ENCODE data around the gene LDHD. TPM values are rescaled to one million over a fixed set of nuclear protein-coding genes. Genes with fewer than 3 reads are reported as not detected.

LDHD gene
- total RNA-seq, 1 donor, result 0.18 TPM

- DNase-seq (ENCODE audit: low read depth), result no peak
- no peak for TF ChIP-seq CTCF (IDR thresholded peaks at IDR 0.05; ENCODE audit: insufficient read depth, low read length)
- no peak overlapping the region for H3K4me3 ChIP-seq (ENCODE audit: low read depth, low read length)
These were observed 1.4 kb downstream of the LDHD start for GRCh38 chr16:75114946-75115825.

GRCh38 chr16:75114179-75114945, 2.2 kb downstream of the LDHD start:
- H3K4me3 ChIP-seq (ENCODE audit: low read depth, low read length), result no peak overlapping the region
- DNase-seq (ENCODE audit: low read depth), result no peak
- no peak for TF ChIP-seq CTCF (IDR thresholded peaks at IDR 0.05; ENCODE audit: insufficient read depth, low read length)

- DNase-seq (ENCODE audit: low read depth), result no peak
- H3K4me3 ChIP-seq (ENCODE audit: low read depth, low read length), result no peak overlapping the region
- TF ChIP-seq CTCF (IDR thresholded peaks at IDR 0.05; ENCODE audit: insufficient read depth, low read length), result no peak
These were observed 2.9 kb downstream of the LDHD start for GRCh38 chr16:75113541-75114121.

- no peak for DNase-seq (ENCODE audit: low read depth)
- no peak for TF ChIP-seq CTCF (IDR thresholded peaks at IDR 0.05; ENCODE audit: insufficient read depth, low read length)
- no peak overlapping the region for H3K4me3 ChIP-seq (ENCODE audit: low read depth, low read length)
These were observed 3.7 kb downstream of the LDHD start for GRCh38 chr16:75112734-75113491.

GRCh38 chr16:75111961-75112733, 4.4 kb downstream of the LDHD start:
- DNase-seq (ENCODE audit: low read depth), result no peak
- no peak overlapping the region for H3K4me3 ChIP-seq (ENCODE audit: low read depth, low read length)
- no peak for TF ChIP-seq CTCF (IDR thresholded peaks at IDR 0.05; ENCODE audit: insufficient read depth, low read length)

Data from fibroblast of the aortic adventitia (primary cell).